ENCODE results near the gene EPHA6.

- TF ChIP-seq CHD2 (IDR thresholded peaks at IDR 0.05; ENCODE audit: low read length, partially characterized antibody) (no peak), CTCF (IDR thresholded peaks at IDR 0.05) (no peak), KDM1A (IDR thresholded peaks at IDR 0.05; ENCODE audit: low read depth) (no peak), EP300 (IDR thresholded peaks at IDR 0.05) (no peak)
Measured at GRCh38 chr3:97301114-97301513, 486.7 kb downstream of the EPHA6 start.

All from A549 (cell line).